Liver (tissue), 3 donors: ENCODE data around the gene TMBIM6.

ENCODE experiments used
- FOXA1 ChIP-seq: IDR thresholded peaks from 2 replicates; pipeline ENCODE4 v1.6.1; 2016; ENCODE audit warnings: antibody characterized with exemption
- HNF4G ChIP-seq: IDR thresholded peaks from 2 replicates; pipeline ENCODE4 v1.6.1; 2016; ENCODE audit warnings: antibody characterized with exemption
- JUND ChIP-seq, 2 donors: IDR thresholded peaks; 2 replicates each; pipeline ENCODE4 v1.6.1; 2016; ENCODE audit warnings: antibody characterized with exemption in 2 of 2
- NR2F2 ChIP-seq: IDR thresholded peaks from 2 replicates; pipeline ENCODE4 v1.6.1; 2016; ENCODE audit warnings: antibody characterized with exemption
- RAD21 ChIP-seq, 2 donors: IDR thresholded peaks; 2 replicates each; pipeline ENCODE4 v1.6.1; 2016; ENCODE audit warnings: antibody characterized with exemption in 2 of 2, mild to moderate bottlenecking in 2 of 2
- RXRA ChIP-seq, 2 donors: IDR thresholded peaks; 2 replicates each; pipeline ENCODE4 v1.6.1; 2017 to 2018; ENCODE audit warnings: antibody characterized with exemption in 2 of 2, mild to moderate bottlenecking in 1 of 2
- SP1 ChIP-seq: IDR thresholded peaks from 2 replicates; pipeline ENCODE4 v1.6.1; 2018; ENCODE audit warnings: antibody characterized with exemption, mild to moderate bottlenecking
- TAF1 ChIP-seq: conservative IDR thresholded peaks from 2 replicates; pipeline ENCODE4 v1.6.1; 2016; ENCODE audit warnings: antibody characterized with exemption, mild to moderate bottlenecking
- YY1 ChIP-seq: IDR thresholded peaks from 2 replicates; pipeline ENCODE4 v1.6.1; 2016; ENCODE audit warnings: antibody characterized with exemption, mild to moderate bottlenecking
- TF ChIP-seq, protein P1 (sequence below): fragments of 150-350 bp; IDR thresholded peaks from 2 replicates; pipeline ENCODE4 v1.5.1; 2017; ENCODE audit warnings: improper control_type of control experiment, low read depth, low read length; ENCODE audit not compliant: missing input control
- TF ChIP-seq, protein P2 (sequence below): IDR thresholded peaks from 2 replicates; pipeline ENCODE4 v1.6.1; 2016; ENCODE audit warnings: antibody characterized with exemption
- TF ChIP-seq, protein P3 (sequence below): IDR thresholded peaks from 2 replicates; pipeline ENCODE4 v1.6.1; 2016; ENCODE audit warnings: antibody characterized with exemption, mild to moderate bottlenecking
- TF ChIP-seq, protein P4 (sequence below): IDR thresholded peaks from 2 replicates; pipeline ENCODE4 v1.6.1; 2016; ENCODE audit warnings: antibody characterized with exemption
- donor health status: healthy.
- donor health status: healthy.

DNA sequence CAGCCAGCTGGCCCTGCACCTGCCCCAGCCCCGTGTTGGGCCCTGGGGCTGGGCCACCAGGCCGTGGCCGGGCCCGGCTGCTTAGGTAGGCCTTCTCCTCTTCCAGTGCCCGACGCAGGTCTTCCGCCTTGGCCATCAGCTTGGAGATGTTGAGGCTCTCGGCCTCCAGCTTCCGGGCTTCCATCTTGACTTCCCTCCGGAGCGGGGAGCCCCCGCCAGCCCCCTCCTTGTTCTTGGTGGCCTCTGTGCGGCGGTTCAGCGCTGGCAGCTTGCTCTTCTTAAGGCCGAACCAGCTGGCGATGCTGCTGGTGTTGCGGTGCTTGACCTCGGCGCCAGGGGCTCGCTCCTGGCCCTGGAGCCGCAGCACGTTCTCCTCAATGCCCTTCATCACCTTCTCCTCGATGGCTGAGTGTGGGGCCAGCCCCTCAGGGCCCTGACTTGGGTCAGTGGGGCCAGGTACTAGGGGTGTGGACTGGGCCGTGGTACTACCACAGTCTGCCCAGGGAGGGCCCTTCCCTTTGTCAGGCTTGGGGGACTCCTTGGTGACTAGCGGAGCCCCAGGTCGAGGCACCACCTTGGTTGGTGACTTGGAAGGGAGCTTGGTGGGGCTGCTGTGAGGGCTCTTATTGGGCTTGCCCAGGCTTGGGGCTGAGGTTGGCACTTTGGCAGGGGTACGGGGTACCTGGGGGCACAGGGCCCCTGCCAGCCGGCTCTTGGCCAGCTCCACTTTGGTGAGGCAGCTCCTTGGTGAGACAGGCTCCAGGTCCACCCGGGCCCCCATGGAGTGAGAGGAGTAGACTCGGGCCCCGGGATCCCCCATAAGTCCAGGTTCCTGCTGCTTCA is 53.7 kb downstream of the TMBIM6 start:
- TF ChIP-seq, protein P1, sequence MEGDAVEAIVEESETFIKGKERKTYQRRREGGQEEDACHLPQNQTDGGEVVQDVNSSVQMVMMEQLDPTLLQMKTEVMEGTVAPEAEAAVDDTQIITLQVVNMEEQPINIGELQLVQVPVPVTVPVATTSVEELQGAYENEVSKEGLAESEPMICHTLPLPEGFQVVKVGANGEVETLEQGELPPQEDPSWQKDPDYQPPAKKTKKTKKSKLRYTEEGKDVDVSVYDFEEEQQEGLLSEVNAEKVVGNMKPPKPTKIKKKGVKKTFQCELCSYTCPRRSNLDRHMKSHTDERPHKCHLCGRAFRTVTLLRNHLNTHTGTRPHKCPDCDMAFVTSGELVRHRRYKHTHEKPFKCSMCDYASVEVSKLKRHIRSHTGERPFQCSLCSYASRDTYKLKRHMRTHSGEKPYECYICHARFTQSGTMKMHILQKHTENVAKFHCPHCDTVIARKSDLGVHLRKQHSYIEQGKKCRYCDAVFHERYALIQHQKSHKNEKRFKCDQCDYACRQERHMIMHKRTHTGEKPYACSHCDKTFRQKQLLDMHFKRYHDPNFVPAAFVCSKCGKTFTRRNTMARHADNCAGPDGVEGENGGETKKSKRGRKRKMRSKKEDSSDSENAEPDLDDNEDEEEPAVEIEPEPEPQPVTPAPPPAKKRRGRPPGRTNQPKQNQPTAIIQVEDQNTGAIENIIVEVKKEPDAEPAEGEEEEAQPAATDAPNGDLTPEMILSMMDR, result no peak
- TF ChIP-seq, protein P2, sequence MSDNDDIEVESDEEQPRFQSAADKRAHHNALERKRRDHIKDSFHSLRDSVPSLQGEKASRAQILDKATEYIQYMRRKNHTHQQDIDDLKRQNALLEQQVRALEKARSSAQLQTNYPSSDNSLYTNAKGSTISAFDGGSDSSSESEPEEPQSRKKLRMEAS, result no peak
- no peak for TF ChIP-seq FOXA1
- no peak for TF ChIP-seq RAD21 (IDR thresholded peaks at IDR 0.05)
- no peak for TF ChIP-seq SP1
- TF ChIP-seq YY1, result no peak
- no peak for TF ChIP-seq JUND (IDR thresholded peaks at IDR 0.05)
- TF ChIP-seq TAF1, result no peak
- TF ChIP-seq, protein P3, sequence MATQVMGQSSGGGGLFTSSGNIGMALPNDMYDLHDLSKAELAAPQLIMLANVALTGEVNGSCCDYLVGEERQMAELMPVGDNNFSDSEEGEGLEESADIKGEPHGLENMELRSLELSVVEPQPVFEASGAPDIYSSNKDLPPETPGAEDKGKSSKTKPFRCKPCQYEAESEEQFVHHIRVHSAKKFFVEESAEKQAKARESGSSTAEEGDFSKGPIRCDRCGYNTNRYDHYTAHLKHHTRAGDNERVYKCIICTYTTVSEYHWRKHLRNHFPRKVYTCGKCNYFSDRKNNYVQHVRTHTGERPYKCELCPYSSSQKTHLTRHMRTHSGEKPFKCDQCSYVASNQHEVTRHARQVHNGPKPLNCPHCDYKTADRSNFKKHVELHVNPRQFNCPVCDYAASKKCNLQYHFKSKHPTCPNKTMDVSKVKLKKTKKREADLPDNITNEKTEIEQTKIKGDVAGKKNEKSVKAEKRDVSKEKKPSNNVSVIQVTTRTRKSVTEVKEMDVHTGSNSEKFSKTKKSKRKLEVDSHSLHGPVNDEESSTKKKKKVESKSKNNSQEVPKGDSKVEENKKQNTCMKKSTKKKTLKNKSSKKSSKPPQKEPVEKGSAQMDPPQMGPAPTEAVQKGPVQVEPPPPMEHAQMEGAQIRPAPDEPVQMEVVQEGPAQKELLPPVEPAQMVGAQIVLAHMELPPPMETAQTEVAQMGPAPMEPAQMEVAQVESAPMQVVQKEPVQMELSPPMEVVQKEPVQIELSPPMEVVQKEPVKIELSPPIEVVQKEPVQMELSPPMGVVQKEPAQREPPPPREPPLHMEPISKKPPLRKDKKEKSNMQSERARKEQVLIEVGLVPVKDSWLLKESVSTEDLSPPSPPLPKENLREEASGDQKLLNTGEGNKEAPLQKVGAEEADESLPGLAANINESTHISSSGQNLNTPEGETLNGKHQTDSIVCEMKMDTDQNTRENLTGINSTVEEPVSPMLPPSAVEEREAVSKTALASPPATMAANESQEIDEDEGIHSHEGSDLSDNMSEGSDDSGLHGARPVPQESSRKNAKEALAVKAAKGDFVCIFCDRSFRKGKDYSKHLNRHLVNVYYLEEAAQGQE, result no peak
- TF ChIP-seq RXRA (IDR thresholded peaks at IDR 0.05), result no peak
- TF ChIP-seq, protein P4, sequence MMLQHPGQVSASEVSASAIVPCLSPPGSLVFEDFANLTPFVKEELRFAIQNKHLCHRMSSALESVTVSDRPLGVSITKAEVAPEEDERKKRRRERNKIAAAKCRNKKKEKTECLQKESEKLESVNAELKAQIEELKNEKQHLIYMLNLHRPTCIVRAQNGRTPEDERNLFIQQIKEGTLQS, result no peak
- TF ChIP-seq NR2F2, result no peak
- no peak for TF ChIP-seq HNF4G
